ENCODE results near the gene PCNX1.

The PCNX1 gene

GRCh38 chr14:71103662-71104484, 196.6 kb downstream of the PCNX1 start:
- no peak overlapping the region for H3K4me3 ChIP-seq (ENCODE audit: low read depth, low read length)
- peak; percentile 72 for DNase-seq (ENCODE audit: low read depth)
- TF ChIP-seq CTCF (IDR thresholded peaks at IDR 0.05; ENCODE audit: low read depth, low read length) (peak; percentile 70), MAX (IDR thresholded peaks at IDR 0.05; ENCODE audit: low read depth, low read length) (no peak)

GRCh38 chr14:71105177-71105576, 197.9 kb downstream of the PCNX1 start:
- TF ChIP-seq MAX (IDR thresholded peaks at IDR 0.05; ENCODE audit: low read depth, low read length): no peak
- no peak for TF ChIP-seq MYC (IDR thresholded peaks at IDR 0.05; ENCODE audit: low read depth, low read length)
- TF ChIP-seq CTCF (IDR thresholded peaks at IDR 0.05; ENCODE audit: low read depth, low read length): no peak
- TF ChIP-seq POLR2A (IDR thresholded peaks at IDR 0.05; ENCODE audit: extremely low read depth, insufficient read length): no peak
- DNase-seq (ENCODE audit: low read depth): no peak
- H3K4me3 ChIP-seq (ENCODE audit: low read depth, low read length): no peak overlapping the region

GRCh38 chr14:71107921-71108320, 200.7 kb downstream of the PCNX1 start:
- no peak for TF ChIP-seq MAX (IDR thresholded peaks at IDR 0.05; ENCODE audit: low read depth, low read length)
- no peak overlapping the region for H3K4me3 ChIP-seq (ENCODE audit: low read depth, low read length)
- no peak for DNase-seq (ENCODE audit: low read depth)

GRCh38 chr14:71108398-71109119, 201.3 kb downstream of the PCNX1 start:
- H3K4me3 ChIP-seq (ENCODE audit: low read depth, low read length): no peak overlapping the region
- TF ChIP-seq POLR2A (IDR thresholded peaks at IDR 0.05; ENCODE audit: extremely low read depth, insufficient read length): no peak
- TF ChIP-seq MYC (IDR thresholded peaks at IDR 0.05; ENCODE audit: low read depth, low read length): no peak
- TF ChIP-seq MAX (IDR thresholded peaks at IDR 0.05; ENCODE audit: low read depth, low read length): no peak
- no peak for TF ChIP-seq CTCF (IDR thresholded peaks at IDR 0.05; ENCODE audit: low read depth, low read length)
- DNase-seq (ENCODE audit: low read depth): no peak

- H3K4me3 ChIP-seq (ENCODE audit: low read depth, low read length): no peak overlapping the region
- no peak for DNase-seq (ENCODE audit: low read depth)
- no peak for TF ChIP-seq MYC (IDR thresholded peaks at IDR 0.05; ENCODE audit: low read depth, low read length)
- TF ChIP-seq POLR2A (IDR thresholded peaks at IDR 0.05; ENCODE audit: extremely low read depth, insufficient read length): no peak
- TF ChIP-seq CTCF (IDR thresholded peaks at IDR 0.05; ENCODE audit: low read depth, low read length): no peak
- TF ChIP-seq MAX (IDR thresholded peaks at IDR 0.05; ENCODE audit: low read depth, low read length): no peak
Observed at GRCh38 chr14:71113376-71113775, 206.1 kb downstream of the PCNX1 start.

- no peak for TF ChIP-seq POLR2A (IDR thresholded peaks at IDR 0.05; ENCODE audit: extremely low read depth, insufficient read length)
- no peak for DNase-seq (ENCODE audit: low read depth)
Observed at GRCh38 chr14:71114565-71114964, 207.3 kb downstream of the PCNX1 start.

More at GRCh38 chr14:71114565-71114964, 207.3 kb downstream of the PCNX1 start:
- no peak overlapping the region for H3K4me3 ChIP-seq (ENCODE audit: low read depth, low read length)
